Embryonic facial prominence (tissue), 1 donor: ENCODE measurements around the gene OSTM1.
"Not testable (repeated sequence)": the region's sequence is repeated elsewhere in the genome, so short reads cannot be mapped to it uniquely, and the experiment has no call there.

Source experiments
- DNase-seq: peaks from one replicate; pipeline ENCODE4 v3.0.0-alpha.2; 2016; ENCODE audit errors: extremely low spot score

Gene OSTM1

GRCh38 chr6:108020472-108021116 lies 53.9 kb downstream of the OSTM1 start:
- no peak for DNase-seq

GRCh38 chr6:108016283-108016682 lies 58.3 kb downstream of the OSTM1 start:
- DNase-seq, result not testable (repeated sequence)

- DNase-seq, result no peak
Observed at GRCh38 chr6:108013787-108014439, 60.6 kb downstream of the OSTM1 start.

GRCh38 chr6:108009894-108010293 lies 64.6 kb downstream of the OSTM1 start:
- DNase-seq, result no peak

- not testable (repeated sequence) for DNase-seq
Observed at GRCh38 chr6:108009258-108009657, 65.3 kb downstream of the OSTM1 start.

- DNase-seq, result no peak
Observed at GRCh38 chr6:108008363-108008762, 66.2 kb downstream of the OSTM1 start.

- no peak for DNase-seq
Observed at GRCh38 chr6:108005961-108006360, 68.6 kb downstream of the OSTM1 start.

GRCh38 chr6:108004861-108005260 lies 69.7 kb downstream of the OSTM1 start:
- no peak for DNase-seq

GRCh38 chr6:108002365-108003221 lies 71.9 kb downstream of the OSTM1 start:
- DNase-seq, result no peak

- no peak for DNase-seq
Observed at GRCh38 chr6:108001696-108002231, 72.8 kb downstream of the OSTM1 start.

GRCh38 chr6:108000259-108000658 lies 74.3 kb downstream of the OSTM1 start:
- not testable (repeated sequence) for DNase-seq

GRCh38 chr6:107999341-107999740 lies 75.2 kb downstream of the OSTM1 start:
- no peak for DNase-seq

GRCh38 chr6:107991772-107992550 lies 82.6 kb downstream of the OSTM1 start:
- DNase-seq, result no peak
